Keratinocyte (primary cell): ENCODE results near the gene TMPRSS3. TPM values are rescaled to one million over a fixed set of nuclear protein-coding genes. Genes with fewer than 3 reads are reported as not detected.

Experiments used
- DNase-seq: peaks from one replicate; pipeline ENCODE4 v3.0.0-alpha.2; 2011; ENCODE audit warnings: low read depth, missing footprints, low spot score
- FAIRE-seq: peaks from 2 replicates; lab custom pipeline; 2011; peaks lifted over from hg19 to GRCh38; lab: Jason Lieb, UNC
- H2AFZ ChIP-seq: 2 replicates; pipeline ENCODE4 v1.6.0; 2012; ENCODE audit warnings: low read length, control low read depth, inconsistent platforms; ENCODE audit not compliant: control insufficient read depth
- H3K27ac ChIP-seq: 2 replicates; pipeline ENCODE4 v1.5.1; 2011; ENCODE audit warnings: low read length; ENCODE audit not compliant: control insufficient read depth, insufficient read depth
- H3K27me3 ChIP-seq: 3 replicates; pipeline ENCODE4 v1.6.0; 2011; ENCODE audit warnings: low read length; ENCODE audit not compliant: control insufficient read depth, insufficient read depth; ENCODE audit errors: extremely low read depth
- H3K36me3 ChIP-seq, 2 experiments: 2 replicates in 1 of 2; 3 replicates in 1 of 2; pipeline ENCODE4 v1.5.1; 2011; ENCODE audit warnings: low read length in 2 of 2, mild to moderate bottlenecking in 1 of 2; ENCODE audit not compliant: control insufficient read depth in 2 of 2, insufficient read depth in 2 of 2; ENCODE audit errors: extremely low read depth in 1 of 2
- H3K4me1 ChIP-seq: 3 replicates; pipeline ENCODE4 v1.5.1; 2011; ENCODE audit warnings: low read length; ENCODE audit not compliant: control insufficient read depth, insufficient read depth; ENCODE audit errors: extremely low read depth
- H3K4me2 ChIP-seq: 3 replicates; pipeline ENCODE4 v1.6.0; 2011; ENCODE audit warnings: low read depth, low read length; ENCODE audit not compliant: control insufficient read depth, insufficient read depth; ENCODE audit errors: extremely low read depth
- H3K4me3 ChIP-seq, 3 experiments: fragments of 200-600 bp in 1 of 3; sonication (generic) in 1 of 3; 2 replicates in 2 of 3; 3 replicates in 1 of 3; pipeline ENCODE4 v1.5.1; 2011 to 2016; ENCODE audit warnings: low read length in 3 of 3, mild to moderate bottlenecking in 3 of 3, control low read depth in 2 of 3, inconsistent platforms in 1 of 3, low read depth in 1 of 3, mixed read lengths in 1 of 3, mixed run types in 1 of 3, moderate library complexity in 1 of 3; ENCODE audit not compliant: control insufficient read depth in 2 of 3, insufficient read depth in 2 of 3; ENCODE audit errors: extremely low read depth in 1 of 3
- H3K79me2 ChIP-seq: 2 replicates; pipeline ENCODE4 v1.6.0; 2012; ENCODE audit warnings: low read length; ENCODE audit not compliant: control insufficient read depth, insufficient read depth
- H3K9ac ChIP-seq: 3 replicates; pipeline ENCODE4 v1.6.0; 2011; ENCODE audit warnings: low read length; ENCODE audit not compliant: control insufficient read depth, insufficient read depth; ENCODE audit errors: extremely low read depth
- H3K9me1 ChIP-seq: 3 replicates; pipeline ENCODE4 v1.6.0; 2011; ENCODE audit warnings: low read length; ENCODE audit not compliant: control insufficient read depth, insufficient read depth; ENCODE audit errors: extremely low read depth
- H3K9me3 ChIP-seq: 2 replicates; pipeline ENCODE4 v1.5.1; 2012; ENCODE audit warnings: low read depth, low read length; ENCODE audit not compliant: control insufficient read depth
- H4K20me1 ChIP-seq: 3 replicates; pipeline ENCODE4 v1.6.0; 2011; ENCODE audit warnings: low read length; ENCODE audit not compliant: control insufficient read depth, insufficient read depth; ENCODE audit errors: extremely low read depth
- EZH2 ChIP-seq: IDR thresholded peaks from one replicate; pipeline ENCODE4 v1.6.1; 2012; ENCODE audit warnings: inconsistent platforms, mild to moderate bottlenecking, low read length, moderate library complexity
- dilution Hi-C: fragments of 300-500 bp; cut with MboI; formaldehyde crosslinking; loops from one replicate; pipeline ENCODE4 v1.7.0; 2020; ENCODE audit warnings: low sequenced_read_pairs; ENCODE audit not compliant: extremely low pct_ligation_motif_present
- polyA plus RNA-seq, 5 experiments: library from polyadenylated mRNA; depleted of rRNA in 3 of 5; stranded (reverse) in 3 of 5; stranded (forward) in 1 of 5; unstranded in 1 of 5; fragments of >200 nt; gene quantifications; 1 replicate in 1 of 5; 2 replicates in 3 of 5; 3 replicates in 1 of 5; pipeline versions ENCODE4 v1.2.1 to v1.2.3, GENCODE V29; 2011 to 2012; ENCODE audit warnings: missing spikeins in 2 of 5, low read depth in 1 of 5, low replicate concordance in 1 of 5
- TF ChIP-seq, protein P1 (sequence below), 3 experiments: IDR thresholded peaks in 1 of 3; conservative IDR thresholded peaks in 1 of 3; optimal IDR thresholded peaks in 1 of 3; 2 replicates in 2 of 3; 3 replicates in 1 of 3; pipeline versions ENCODE3 to v1.5.1; 2011; ENCODE audit warnings: low read length in 3 of 3, mild to moderate bottlenecking in 3 of 3, moderate library complexity in 2 of 3, control low read depth in 1 of 3, inconsistent platforms in 1 of 3; ENCODE audit not compliant: insufficient read depth in 2 of 3; ENCODE audit errors: extremely low read depth in 1 of 3

TMPRSS3 gene
- polyA plus RNA-seq, 1 donor (not counting 4 experiments of a cell fraction or from before 2014, with no cell fraction given) = not detected

DNA sequence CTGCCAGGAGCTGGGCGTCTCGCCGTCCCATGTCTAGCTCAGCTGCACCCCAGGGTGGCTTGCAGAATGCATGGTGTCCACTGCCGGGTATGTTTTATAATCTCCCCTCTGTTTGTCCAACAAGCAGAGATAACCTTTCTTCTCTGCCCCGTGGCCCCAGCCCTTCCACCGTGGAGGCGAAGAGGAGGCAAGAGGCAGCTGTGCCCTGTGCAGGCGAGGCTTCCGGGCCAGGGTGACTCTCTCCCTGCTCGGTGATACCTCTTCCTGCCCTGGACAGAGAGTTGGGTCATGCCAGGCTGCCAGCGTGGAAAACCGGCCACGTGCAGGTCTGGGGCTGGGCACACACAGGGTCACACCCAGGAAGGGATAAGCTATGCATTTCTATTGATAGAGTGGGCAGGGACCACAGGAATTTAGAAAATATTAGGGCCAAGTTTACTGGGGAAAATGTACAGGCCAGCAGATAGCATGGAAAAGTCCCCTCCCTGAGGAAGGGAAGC, 44.9 kb downstream of the TMPRSS3 start, which contains the start of gene TFF2:
Gene TFF2 (minus strand): TSS at position 68 of the 500 bp plus-strand sequence. CDS start 37 bp downstream, at position 31.
- Histone ChIP-seq H3K9me3 (no peaks in the 10 kb centered on the region), H3K9me1 (no peaks in the 10 kb centered on the region), H3K4me2 (no peak within 1 kb of the TSS), H3K4me3 (no peak within 1 kb of the TSS), H3K9ac (no peak within 1 kb of the TSS), H3K4me1 (no peaks in the 10 kb centered on the region), H3K36me3 (no peaks in the 10 kb centered on the region), H2AFZ (no peak within 1 kb of the TSS), H3K27me3 (no peaks in the 10 kb centered on the region), H3K27ac (no peak within 1 kb of the TSS), H3K79me2 (no peaks in the 10 kb centered on the region), H4K20me1 (no peaks in the 10 kb centered on the region)
- no peak for TF ChIP-seq EZH2
- TF ChIP-seq, protein P1, sequence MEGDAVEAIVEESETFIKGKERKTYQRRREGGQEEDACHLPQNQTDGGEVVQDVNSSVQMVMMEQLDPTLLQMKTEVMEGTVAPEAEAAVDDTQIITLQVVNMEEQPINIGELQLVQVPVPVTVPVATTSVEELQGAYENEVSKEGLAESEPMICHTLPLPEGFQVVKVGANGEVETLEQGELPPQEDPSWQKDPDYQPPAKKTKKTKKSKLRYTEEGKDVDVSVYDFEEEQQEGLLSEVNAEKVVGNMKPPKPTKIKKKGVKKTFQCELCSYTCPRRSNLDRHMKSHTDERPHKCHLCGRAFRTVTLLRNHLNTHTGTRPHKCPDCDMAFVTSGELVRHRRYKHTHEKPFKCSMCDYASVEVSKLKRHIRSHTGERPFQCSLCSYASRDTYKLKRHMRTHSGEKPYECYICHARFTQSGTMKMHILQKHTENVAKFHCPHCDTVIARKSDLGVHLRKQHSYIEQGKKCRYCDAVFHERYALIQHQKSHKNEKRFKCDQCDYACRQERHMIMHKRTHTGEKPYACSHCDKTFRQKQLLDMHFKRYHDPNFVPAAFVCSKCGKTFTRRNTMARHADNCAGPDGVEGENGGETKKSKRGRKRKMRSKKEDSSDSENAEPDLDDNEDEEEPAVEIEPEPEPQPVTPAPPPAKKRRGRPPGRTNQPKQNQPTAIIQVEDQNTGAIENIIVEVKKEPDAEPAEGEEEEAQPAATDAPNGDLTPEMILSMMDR (optimal IDR thresholded peaks at IDR 0.05 in 1 of 3, IDR thresholded peaks at IDR 0.05 in 1 of 3, conservative IDR thresholded peaks at IDR 0.05 in 1 of 3; ENCODE audit: extremely low read depth in 1 of 3, insufficient read depth in 2 of 3, low read length in 3 of 3) = no peak
- no peak for DNase-seq
- dilution Hi-C loops = no loop called here
- no peak for FAIRE-seq

DNA sequence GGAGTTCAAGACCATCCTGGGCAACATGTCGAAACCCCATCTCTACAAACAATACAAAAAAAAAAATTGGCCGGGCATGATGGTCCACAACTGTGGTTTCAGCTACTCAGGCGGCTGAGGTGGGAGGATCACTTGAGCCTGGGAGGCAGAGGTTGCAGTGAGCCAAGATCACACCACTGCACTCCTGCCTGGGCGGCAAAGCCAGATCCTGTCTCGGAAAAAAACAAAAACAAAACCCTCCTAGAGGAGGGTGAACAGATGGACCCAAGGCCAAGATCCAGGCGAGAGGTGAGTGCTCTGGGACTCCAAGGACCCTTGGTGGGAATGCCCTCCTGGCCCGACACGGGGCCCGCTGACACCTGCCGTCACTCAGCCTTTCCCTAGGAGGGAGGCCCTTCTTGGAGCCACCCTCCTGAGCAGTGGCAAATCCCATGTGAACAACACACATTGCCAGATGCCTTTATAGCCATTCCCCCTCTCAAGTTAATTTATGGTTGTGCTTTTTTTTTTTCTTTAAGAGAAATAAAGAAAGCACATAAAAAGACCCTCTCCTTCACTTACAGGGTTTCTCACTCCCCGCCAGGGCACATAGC, 45.4 kb downstream of the TMPRSS3 start:
- Histone ChIP-seq H3K27ac (no peak overlapping the region), H3K4me1 (no peaks in the 10 kb centered on the region), H3K4me3 (no peak overlapping the region), H3K9me1 (no peaks in the 10 kb centered on the region), H2AFZ (no peak overlapping the region), H3K4me2 (no peak overlapping the region), H3K27me3 (no peaks in the 10 kb centered on the region), H3K9me3 (no peaks in the 10 kb centered on the region), H3K79me2 (no peaks in the 10 kb centered on the region), H3K36me3 (no peaks in the 10 kb centered on the region), H4K20me1 (no peaks in the 10 kb centered on the region), H3K9ac (no peak overlapping the region)
- dilution Hi-C loops = no loop called here
- TF ChIP-seq, protein P1 (optimal IDR thresholded peaks at IDR 0.05 in 1 of 3, IDR thresholded peaks at IDR 0.05 in 1 of 3, conservative IDR thresholded peaks at IDR 0.05 in 1 of 3; ENCODE audit: extremely low read depth in 1 of 3, insufficient read depth in 2 of 3, low read length in 3 of 3) = no peak
- no peak for TF ChIP-seq EZH2
- no peak for DNase-seq
- FAIRE-seq = no peak
